ENCODE data around the gene L3MBTL4. TPM values are rescaled to one million over a fixed set of nuclear protein-coding genes. Genes with fewer than 3 reads are reported as not detected.

Gene L3MBTL4
- total and polyA plus RNA-seq, 7 experiments from 2014 or later, result 0.05 to 7.6 (median 0.49) TPM

- ATAC-seq (no peak), DNase-seq (no peak)
- H3K9me3 ChIP-seq (ENCODE audit: control insufficient read depth in 2 of 3, low read length in 3 of 3), result no peaks in the 10 kb centered on the region
- no peak overlapping the region for H3K4me3 ChIP-seq (ENCODE audit: low read length)
- no peak overlapping the region for H3K27ac ChIP-seq (ENCODE audit: low read depth, low read length)
- H3K36me3 Mint-ChIP-seq, result no peaks in the 10 kb centered on the region
- intact Hi-C loops (cut with micrococcal nuclease), result no loop called here
- peaks cover 0 to 4% (median 0%) of the 10 kb centered on the region in 11 donors for H3K9me3 Mint-ChIP-seq
- CTCF ChIA-PET, result no interaction called here
- no peak overlapping the region for H3K27ac Mint-ChIP-seq
- H3K27me3 Mint-ChIP-seq, result peaks cover 0 to 14% (median under 1%) of the 10 kb centered on the region in 5 donors
- no peaks in the 10 kb centered on the region for H3K27me3 ChIP-seq (ENCODE audit: control insufficient read depth in 2 of 2, insufficient read depth in 2 of 2, low read length in 2 of 2)
- H3K4me3 Mint-ChIP-seq, result no peak overlapping the region
- H3K4me1 Mint-ChIP-seq, result no peaks in the 10 kb centered on the region
- H3K36me3 ChIP-seq (ENCODE audit: control insufficient read depth in 2 of 3, insufficient read depth in 3 of 3, low read length in 3 of 3), result no peaks in the 10 kb centered on the region
- POLR2A ChIA-PET, result no interaction called here
- no peaks in the 10 kb centered on the region for H3K4me1 ChIP-seq (ENCODE audit: control insufficient read depth in 2 of 2, insufficient read depth in 2 of 2, low read length in 2 of 2)
Measured at GRCh38 chr18:5992381-5992780, 422.3 kb downstream of the L3MBTL4 start.

GRCh38 chr18:5987249-5987648 is 427.5 kb downstream of the L3MBTL4 start:
- ATAC-seq (no peak), DNase-seq (no peak)
- no peak overlapping the region for H3K27ac ChIP-seq (ENCODE audit: low read depth, low read length)
- peaks cover 0 to 2% (median 0%) of the 10 kb centered on the region in 11 donors for H3K9me3 Mint-ChIP-seq
- ChIA-PET CTCF (no interaction called here), POLR2A (no interaction called here)
- H3K9me3 ChIP-seq (ENCODE audit: control insufficient read depth in 2 of 3, low read length in 3 of 3), result no peaks in the 10 kb centered on the region
- no peaks in the 10 kb centered on the region for H3K4me1 ChIP-seq (ENCODE audit: control insufficient read depth in 2 of 2, insufficient read depth in 2 of 2, low read length in 2 of 2)
- no peak overlapping the region for H3K4me3 Mint-ChIP-seq
- H3K4me3 ChIP-seq (ENCODE audit: low read length), result no peak overlapping the region
- intact Hi-C loops (cut with micrococcal nuclease), result no loop called here
- H3K36me3 Mint-ChIP-seq, result no peaks in the 10 kb centered on the region
- H3K27ac Mint-ChIP-seq, result no peak overlapping the region
- H3K36me3 ChIP-seq (ENCODE audit: control insufficient read depth in 2 of 3, insufficient read depth in 3 of 3, low read length in 3 of 3), result no peaks in the 10 kb centered on the region
- H3K4me1 Mint-ChIP-seq, result no peaks in the 10 kb centered on the region
- no peaks in the 10 kb centered on the region for H3K27me3 ChIP-seq (ENCODE audit: control insufficient read depth in 2 of 2, insufficient read depth in 2 of 2, low read length in 2 of 2)
- peaks cover 0 to 10% (median 0%) of the 10 kb centered on the region in 5 donors for H3K27me3 Mint-ChIP-seq

- peaks cover 0 to 2% (median 0%) of the 10 kb centered on the region in 11 donors for H3K9me3 Mint-ChIP-seq
- ChIA-PET CTCF (no interaction called here), POLR2A (no interaction called here)
- no peak overlapping the region for H3K4me3 Mint-ChIP-seq
- DNase-seq, result no peak
- Histone ChIP-seq H3K27me3 (ENCODE audit: control insufficient read depth in 2 of 2, insufficient read depth in 2 of 2, low read length in 2 of 2) (no peaks in the 10 kb centered on the region), H3K4me1 (ENCODE audit: control insufficient read depth in 2 of 2, insufficient read depth in 2 of 2, low read length in 2 of 2) (no peaks in the 10 kb centered on the region), H3K4me3 (ENCODE audit: low read length) (no peak overlapping the region), H3K9me3 (ENCODE audit: control insufficient read depth in 2 of 3, low read length in 3 of 3) (no peaks in the 10 kb centered on the region), H3K36me3 (ENCODE audit: control insufficient read depth in 2 of 3, insufficient read depth in 3 of 3, low read length in 3 of 3) (no peaks in the 10 kb centered on the region), H3K27ac (ENCODE audit: low read depth, low read length) (no peak overlapping the region)
- ATAC-seq, result no peak
- H3K36me3 Mint-ChIP-seq, result no peaks in the 10 kb centered on the region
- peaks cover 0 to 9% (median 0%) of the 10 kb centered on the region in 5 donors for H3K27me3 Mint-ChIP-seq
- intact Hi-C loops (cut with micrococcal nuclease), result no loop called here
- H3K27ac Mint-ChIP-seq, result no peak overlapping the region
- H3K4me1 Mint-ChIP-seq, result no peaks in the 10 kb centered on the region
Measured at GRCh38 chr18:5986257-5986931, 428.3 kb downstream of the L3MBTL4 start.

- ATAC-seq, result no peak
- no peak overlapping the region for H3K27ac Mint-ChIP-seq
- Histone ChIP-seq H3K9me3 (ENCODE audit: control insufficient read depth in 2 of 3, low read length in 3 of 3) (no peaks in the 10 kb centered on the region), H3K4me3 (ENCODE audit: low read length) (no peak overlapping the region), H3K27ac (ENCODE audit: low read depth, low read length) (no peak overlapping the region), H3K4me1 (ENCODE audit: control insufficient read depth in 2 of 2, insufficient read depth in 2 of 2, low read length in 2 of 2) (no peaks in the 10 kb centered on the region), H3K27me3 (ENCODE audit: control insufficient read depth in 2 of 2, insufficient read depth in 2 of 2, low read length in 2 of 2) (no peaks in the 10 kb centered on the region), H3K36me3 (ENCODE audit: control insufficient read depth in 2 of 3, insufficient read depth in 3 of 3, low read length in 3 of 3) (no peaks in the 10 kb centered on the region)
- peaks cover 0 to 4% (median 0%) of the 10 kb centered on the region in 7 donors for H3K4me1 Mint-ChIP-seq
- H3K4me3 Mint-ChIP-seq, result no peak overlapping the region
- CTCF ChIA-PET, result no interaction called here
- POLR2A ChIA-PET, result no interaction called here
- no peaks in the 10 kb centered on the region for H3K36me3 Mint-ChIP-seq
- no peak for DNase-seq
- intact Hi-C loops (cut with micrococcal nuclease), result no loop called here
- no peaks in the 10 kb centered on the region for H3K9me3 Mint-ChIP-seq
- H3K27me3 Mint-ChIP-seq, result peaks cover 0 to 2% (median 0%) of the 10 kb centered on the region in 5 donors
Measured at GRCh38 chr18:5984245-5984644, 430.5 kb downstream of the L3MBTL4 start.

- H3K36me3 Mint-ChIP-seq, result no peaks in the 10 kb centered on the region
- Histone ChIP-seq H3K4me3 (ENCODE audit: low read length) (no peak overlapping the region), H3K27ac (ENCODE audit: low read depth, low read length) (no peak overlapping the region), H3K27me3 (ENCODE audit: control insufficient read depth in 2 of 2, insufficient read depth in 2 of 2, low read length in 2 of 2) (no peaks in the 10 kb centered on the region), H3K36me3 (ENCODE audit: control insufficient read depth in 2 of 3, insufficient read depth in 3 of 3, low read length in 3 of 3) (no peaks in the 10 kb centered on the region), H3K4me1 (ENCODE audit: control insufficient read depth in 2 of 2, insufficient read depth in 2 of 2, low read length in 2 of 2) (no peaks in the 10 kb centered on the region), H3K9me3 (ENCODE audit: control insufficient read depth in 2 of 3, low read length in 3 of 3) (no peaks in the 10 kb centered on the region)
- H3K27me3 Mint-ChIP-seq, result peaks cover 0 to 2% (median 0%) of the 10 kb centered on the region in 5 donors
- no peaks in the 10 kb centered on the region for H3K9me3 Mint-ChIP-seq
- POLR2A ChIA-PET, result no interaction called here
- no peak for ATAC-seq
- H3K27ac Mint-ChIP-seq, result no peak overlapping the region
- CTCF ChIA-PET, result no interaction called here
- H3K4me1 Mint-ChIP-seq, result peaks cover 0 to 4% (median 0%) of the 10 kb centered on the region in 7 donors
- H3K4me3 Mint-ChIP-seq, result no peak overlapping the region
- intact Hi-C loops (cut with micrococcal nuclease), result no loop called here
- DNase-seq, result no peak
Measured at GRCh38 chr18:5983488-5983887, 431.2 kb downstream of the L3MBTL4 start.

- intact Hi-C loops (cut with micrococcal nuclease), result no loop called here
- ChIA-PET CTCF (no interaction called here), POLR2A (no interaction called here)
- no peaks in the 10 kb centered on the region for H3K9me3 Mint-ChIP-seq
- peaks cover 0 to 4% (median 0%) of the 10 kb centered on the region in 7 donors for H3K4me1 Mint-ChIP-seq
- H3K4me1 ChIP-seq (ENCODE audit: control insufficient read depth in 2 of 2, insufficient read depth in 2 of 2, low read length in 2 of 2), result no peaks in the 10 kb centered on the region
- H3K36me3 ChIP-seq (ENCODE audit: control insufficient read depth in 2 of 3, insufficient read depth in 3 of 3, low read length in 3 of 3), result no peaks in the 10 kb centered on the region
- H3K27me3 Mint-ChIP-seq, result peaks cover 0 to 2% (median 0%) of the 10 kb centered on the region in 5 donors
- H3K27me3 ChIP-seq (ENCODE audit: control insufficient read depth in 2 of 2, insufficient read depth in 2 of 2, low read length in 2 of 2), result no peaks in the 10 kb centered on the region
- H3K9me3 ChIP-seq (ENCODE audit: control insufficient read depth in 2 of 3, low read length in 3 of 3), result no peaks in the 10 kb centered on the region
- no peak overlapping the region for H3K4me3 ChIP-seq (ENCODE audit: low read length)
- ATAC-seq (no peak), DNase-seq (no peak)
- H3K27ac Mint-ChIP-seq, result no peak overlapping the region
- no peak overlapping the region for H3K27ac ChIP-seq (ENCODE audit: low read depth, low read length)
- H3K4me3 Mint-ChIP-seq, result no peak overlapping the region
- H3K36me3 Mint-ChIP-seq, result no peaks in the 10 kb centered on the region
Measured at GRCh38 chr18:5982332-5982731, 432.4 kb downstream of the L3MBTL4 start.

GRCh38 chr18:5980721-5981120 is 434.0 kb downstream of the L3MBTL4 start:
- H3K36me3 Mint-ChIP-seq, result no peaks in the 10 kb centered on the region
- intact Hi-C loops (cut with micrococcal nuclease), result no loop called here
- H3K9me3 Mint-ChIP-seq, result no peaks in the 10 kb centered on the region
- no peak overlapping the region for H3K27ac ChIP-seq (ENCODE audit: low read depth, low read length)
- no peak overlapping the region for H3K4me3 ChIP-seq (ENCODE audit: low read length)
- no peaks in the 10 kb centered on the region for H3K36me3 ChIP-seq (ENCODE audit: control insufficient read depth in 2 of 3, insufficient read depth in 3 of 3, low read length in 3 of 3)
- H3K27me3 Mint-ChIP-seq, result peaks cover 0 to 2% (median 0%) of the 10 kb centered on the region in 5 donors
- ChIA-PET POLR2A (no interaction called here), CTCF (no interaction called here)
- ATAC-seq, result no peak
- H3K27me3 ChIP-seq (ENCODE audit: control insufficient read depth in 2 of 2, insufficient read depth in 2 of 2, low read length in 2 of 2), result no peaks in the 10 kb centered on the region
- H3K4me1 Mint-ChIP-seq, result peaks cover 0 to 4% (median 0%) of the 10 kb centered on the region in 7 donors
- DNase-seq, result no peak
- no peak overlapping the region for H3K4me3 Mint-ChIP-seq
- no peaks in the 10 kb centered on the region for H3K4me1 ChIP-seq (ENCODE audit: control insufficient read depth in 2 of 2, insufficient read depth in 2 of 2, low read length in 2 of 2)
- no peak overlapping the region for H3K27ac Mint-ChIP-seq
- H3K9me3 ChIP-seq (ENCODE audit: control insufficient read depth in 2 of 3, low read length in 3 of 3), result no peaks in the 10 kb centered on the region

Measured in naive thymus-derived CD4-positive, alpha-beta T cell (primary cell).